ENCODE measurements around the gene CARD8.
"Not testable (repeated sequence)": the region's sequence is repeated elsewhere in the genome, so short reads cannot be mapped to it uniquely, and the experiment has no call there.

The CARD8 gene, protein sequence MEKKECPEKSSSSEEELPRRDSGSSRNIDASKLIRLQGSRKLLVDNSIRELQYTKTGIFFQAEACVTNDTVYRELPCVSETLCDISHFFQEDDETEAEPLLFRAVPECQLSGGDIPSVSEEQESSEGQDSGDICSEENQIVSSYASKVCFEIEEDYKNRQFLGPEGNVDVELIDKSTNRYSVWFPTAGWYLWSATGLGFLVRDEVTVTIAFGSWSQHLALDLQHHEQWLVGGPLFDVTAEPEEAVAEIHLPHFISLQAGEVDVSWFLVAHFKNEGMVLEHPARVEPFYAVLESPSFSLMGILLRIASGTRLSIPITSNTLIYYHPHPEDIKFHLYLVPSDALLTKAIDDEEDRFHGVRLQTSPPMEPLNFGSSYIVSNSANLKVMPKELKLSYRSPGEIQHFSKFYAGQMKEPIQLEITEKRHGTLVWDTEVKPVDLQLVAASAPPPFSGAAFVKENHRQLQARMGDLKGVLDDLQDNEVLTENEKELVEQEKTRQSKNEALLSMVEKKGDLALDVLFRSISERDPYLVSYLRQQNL

DNA sequence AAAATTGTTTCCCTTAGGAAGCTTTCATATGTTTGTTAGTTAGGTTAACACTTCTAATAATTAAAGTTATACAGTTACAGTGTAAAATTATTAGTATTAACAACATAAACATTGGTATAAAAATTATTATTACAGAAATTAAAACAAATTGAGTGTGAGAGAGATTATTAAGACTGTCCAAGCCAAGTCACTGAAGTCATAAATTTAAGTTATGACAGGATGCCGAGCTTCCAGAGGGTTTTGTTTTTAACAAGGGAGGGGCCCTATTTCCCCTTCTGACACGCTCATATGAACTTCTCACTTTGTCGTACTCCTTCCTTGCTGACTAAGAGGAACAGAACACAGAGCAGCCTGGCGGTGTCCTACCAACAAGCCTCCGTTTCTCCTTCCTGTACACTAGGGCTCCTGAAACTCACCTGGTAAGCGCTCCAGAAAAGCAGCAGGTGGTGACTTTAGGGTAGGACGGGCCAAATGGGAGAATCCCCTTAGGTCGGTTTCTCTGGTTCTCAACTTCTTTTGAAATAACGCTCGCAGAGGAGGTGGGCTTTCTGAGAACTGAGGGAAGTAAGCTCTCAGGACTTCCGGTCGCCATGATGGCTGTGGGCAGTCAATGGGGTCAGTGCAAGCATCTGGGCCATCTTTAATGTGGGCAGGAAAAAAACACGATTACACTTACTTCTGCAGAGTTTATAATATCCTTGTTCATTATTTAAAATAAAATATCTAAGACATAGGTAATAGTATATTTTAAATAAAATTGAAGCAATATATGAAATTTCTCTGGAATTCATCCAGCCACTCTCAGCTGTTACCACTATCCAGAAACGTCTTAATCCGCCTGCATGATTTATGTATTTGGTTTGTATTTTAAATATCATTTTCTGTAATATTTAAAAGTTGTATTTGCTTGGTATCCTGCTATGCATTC is at the start of gene CARD8:
Gene CARD8 (minus strand): TSS at position 537 of the 928 bp plus-strand sequence. CDS start 14,892 bp downstream, outside the sequence.
- DNase-seq (ENCODE audit: low read depth), result peak; percentile 72

DNA sequence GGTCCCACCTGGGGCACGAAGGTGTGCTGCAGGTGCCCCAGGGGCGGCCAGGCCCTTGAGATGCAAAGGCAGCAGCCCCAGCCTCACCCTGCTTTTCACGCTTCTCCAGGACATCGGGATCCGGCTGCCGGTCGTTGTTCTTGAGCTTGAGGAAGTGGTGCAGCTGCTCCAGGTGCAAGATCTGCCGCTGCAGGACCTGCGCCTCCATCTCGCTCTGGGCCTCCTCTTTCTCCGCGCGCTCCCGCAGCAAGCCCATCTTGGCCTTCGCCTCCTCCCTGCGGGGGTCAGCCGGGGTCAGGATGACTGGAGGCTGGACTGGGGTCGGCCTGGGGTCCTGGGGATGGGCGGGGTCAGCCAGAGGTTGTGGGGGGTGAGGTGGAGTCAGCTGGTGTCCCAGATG is 48.2 kb upstream of the CARD8 start:
- no peak for DNase-seq (ENCODE audit: low read depth)

DNA sequence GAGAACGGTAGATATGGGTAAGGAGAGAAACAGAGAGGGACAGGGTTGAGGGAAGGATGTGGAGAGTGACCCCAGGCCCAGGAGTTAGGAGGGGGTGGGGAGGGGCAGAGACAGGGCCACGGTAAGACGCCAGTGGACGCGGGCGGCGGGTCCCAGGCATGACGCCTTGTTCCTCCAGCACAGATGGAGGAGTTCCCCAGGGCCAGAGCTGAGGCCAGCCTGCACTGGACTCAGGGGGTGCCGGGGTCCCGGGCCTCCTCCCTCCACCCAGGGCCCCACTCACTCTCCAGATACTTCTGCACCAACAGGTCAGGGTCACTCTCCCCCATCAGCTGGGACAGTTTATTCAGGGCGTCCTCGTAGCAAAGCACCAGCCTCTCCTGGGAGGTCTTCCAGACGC is 47.7 kb upstream of the CARD8 start:
- no peak for DNase-seq (ENCODE audit: low read depth)

DNA sequence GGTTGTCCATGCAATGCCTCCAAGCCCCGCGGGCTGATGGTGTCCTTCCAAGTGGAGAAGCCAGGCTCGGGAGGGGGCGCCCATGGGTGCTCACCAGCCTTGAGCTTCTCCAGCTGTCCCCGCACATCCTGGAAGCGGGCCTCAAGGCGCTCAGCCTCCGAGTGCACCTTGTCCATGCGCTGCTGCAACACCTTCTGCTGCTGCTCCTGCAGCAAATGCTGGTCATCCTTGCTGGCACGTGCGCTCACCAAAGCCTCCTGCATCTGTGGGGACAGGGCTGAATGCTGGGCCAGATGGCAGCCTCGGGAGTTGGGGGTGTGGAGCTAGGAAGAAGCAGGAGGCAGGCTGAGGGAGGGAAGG is 46.9 kb upstream of the CARD8 start:
- DNase-seq (ENCODE audit: low read depth), result no peak

DNA sequence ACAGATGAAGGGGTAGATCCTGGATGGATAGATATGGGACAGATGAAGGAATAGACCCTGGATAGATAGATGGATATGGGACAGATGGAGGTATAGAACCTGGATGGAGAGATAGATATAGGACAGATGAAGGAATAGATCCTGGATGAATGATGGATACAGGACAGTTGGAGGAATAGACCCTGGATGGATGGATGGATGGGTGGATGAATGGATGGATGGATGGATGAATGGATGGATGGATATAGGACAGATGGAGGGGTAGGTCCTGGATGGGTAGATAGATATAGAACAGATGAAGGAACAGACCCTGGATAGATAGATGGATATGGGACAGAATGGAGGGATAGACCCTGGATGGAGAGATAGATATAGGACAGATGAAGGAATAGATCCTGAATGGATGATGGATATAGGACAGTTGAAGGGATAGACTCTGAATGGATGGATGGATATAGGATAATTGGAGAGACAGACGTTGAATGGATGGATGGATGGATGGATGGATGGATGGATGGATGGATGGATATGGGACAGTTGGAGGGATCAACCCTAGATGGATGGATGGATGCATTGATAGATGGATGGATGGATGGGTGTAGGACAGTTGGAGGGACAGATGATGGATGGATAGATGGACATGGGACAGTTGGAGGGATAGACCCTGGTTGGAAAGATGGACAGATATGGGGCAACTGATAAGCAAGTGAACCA is 46.3 kb upstream of the CARD8 start:
- no peak for DNase-seq (ENCODE audit: low read depth)

DNA sequence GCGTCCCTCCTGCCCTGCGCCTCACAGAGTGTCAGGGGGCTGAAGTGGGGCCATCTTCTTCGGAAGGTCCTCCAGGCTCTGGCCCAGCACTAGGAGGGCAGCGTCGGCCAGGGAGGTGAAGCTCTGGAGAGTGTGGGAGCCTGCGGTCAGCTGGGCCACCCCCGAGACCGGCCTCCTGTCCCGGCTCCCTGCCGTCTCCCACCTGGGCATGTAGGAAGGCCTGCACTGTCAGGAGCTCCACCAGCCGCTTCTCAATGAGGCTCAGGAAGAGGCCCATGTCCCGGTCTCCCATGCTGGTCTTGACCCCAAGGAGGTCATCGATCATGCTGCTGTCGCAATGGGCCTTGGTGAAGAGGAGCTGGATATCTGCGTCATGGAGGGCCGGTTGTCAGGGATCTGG is 42.3 kb upstream of the CARD8 start:
- no peak for DNase-seq (ENCODE audit: low read depth)

DNA sequence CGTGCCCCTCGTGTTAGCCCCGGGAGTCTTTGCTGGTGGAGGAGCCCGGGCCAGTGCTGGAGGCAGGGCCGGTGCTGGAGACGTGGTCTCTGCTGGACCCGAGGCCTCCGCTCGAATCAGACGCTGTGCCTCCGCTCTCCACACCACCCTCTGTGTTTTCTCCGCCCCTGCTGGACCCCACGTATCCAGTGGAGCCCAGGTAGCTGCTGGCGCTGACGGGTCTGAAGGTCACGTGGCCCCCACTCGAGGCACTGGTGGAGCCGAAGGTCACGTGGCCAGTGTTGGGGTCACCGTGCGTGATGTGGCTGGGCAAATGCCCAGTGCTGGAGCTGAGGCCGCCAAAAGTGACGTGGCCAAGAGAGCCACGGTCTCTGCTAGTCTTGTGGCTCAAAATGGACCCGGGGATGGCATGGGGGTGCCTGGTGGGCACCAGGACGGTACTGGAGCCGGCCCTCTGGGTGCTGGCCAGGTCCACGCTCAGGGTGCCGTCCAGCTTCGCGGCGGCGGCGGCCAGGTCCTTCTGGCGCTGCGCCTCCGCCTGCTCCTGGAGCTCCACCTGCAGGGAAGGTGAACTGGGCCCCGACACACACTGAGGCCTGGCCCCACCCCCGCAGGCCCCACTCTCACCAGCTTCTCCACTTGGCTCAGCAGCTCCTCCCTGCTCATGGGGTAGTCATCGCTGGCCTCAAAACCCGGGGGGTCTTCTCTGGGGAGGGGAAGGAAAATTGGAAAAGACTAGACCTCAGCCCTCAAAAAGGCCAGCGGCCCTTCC is 41.4 kb upstream of the CARD8 start:
- DNase-seq (ENCODE audit: low read depth), result no peak

DNA sequence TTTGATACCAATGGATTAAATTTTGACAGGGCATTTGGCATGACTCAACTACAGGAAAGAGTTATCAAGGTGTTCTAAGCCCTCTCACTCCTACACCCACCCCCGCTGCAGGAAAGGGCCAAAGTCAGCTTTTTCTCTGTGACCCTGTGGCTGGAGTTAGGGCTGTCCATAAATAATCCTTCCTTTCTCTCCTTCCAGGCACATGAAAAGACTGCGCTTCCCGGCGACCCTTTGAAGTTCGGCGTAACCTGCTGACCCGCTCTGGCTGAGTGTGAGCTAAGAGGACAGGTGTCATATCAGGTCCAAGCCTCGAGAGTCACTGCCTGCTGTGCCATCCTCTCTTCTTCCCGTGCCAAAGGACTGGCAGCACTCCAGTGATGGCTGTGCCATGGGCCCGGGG is 39.7 kb upstream of the CARD8 start:
- DNase-seq (ENCODE audit: low read depth), result no peak

DNA sequence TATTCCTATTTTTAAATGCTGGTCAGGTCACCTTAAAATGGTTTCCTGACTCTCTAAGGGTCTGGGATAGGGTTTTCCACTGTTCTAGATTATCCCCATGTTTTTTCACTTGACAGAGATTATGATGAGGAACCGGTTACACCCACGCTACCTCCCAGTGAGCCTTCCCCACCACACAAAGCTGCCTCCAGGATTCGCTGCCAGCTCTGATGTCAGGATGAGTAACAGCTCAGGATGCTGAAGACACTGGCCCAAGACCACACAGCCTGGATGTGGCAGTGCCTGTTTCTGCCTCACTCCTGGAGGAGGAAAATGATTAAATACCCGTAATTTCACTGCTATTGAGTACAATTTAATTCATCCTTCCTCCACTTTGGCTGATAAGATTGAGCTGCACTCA is 37.1 kb upstream of the CARD8 start:
- DNase-seq (ENCODE audit: low read depth), result no peak

DNA sequence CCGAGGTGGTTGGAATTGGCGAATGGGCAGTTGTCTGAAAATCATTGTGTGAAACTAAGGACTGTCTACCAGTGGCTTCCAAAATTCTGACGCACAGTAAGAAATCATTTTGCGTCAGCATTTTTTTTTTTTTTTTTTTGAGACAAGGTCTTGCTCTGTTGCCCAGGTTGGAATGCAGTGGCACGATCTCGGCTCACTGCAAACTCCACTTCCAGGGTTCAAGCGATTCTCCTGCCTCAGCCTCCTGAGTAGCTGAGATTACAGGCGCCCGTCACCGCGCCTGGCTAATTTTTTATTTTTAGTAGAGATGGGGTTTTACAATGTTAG is 35.7 kb upstream of the CARD8 start:
- not testable (repeated sequence) for DNase-seq (ENCODE audit: low read depth)

DNA sequence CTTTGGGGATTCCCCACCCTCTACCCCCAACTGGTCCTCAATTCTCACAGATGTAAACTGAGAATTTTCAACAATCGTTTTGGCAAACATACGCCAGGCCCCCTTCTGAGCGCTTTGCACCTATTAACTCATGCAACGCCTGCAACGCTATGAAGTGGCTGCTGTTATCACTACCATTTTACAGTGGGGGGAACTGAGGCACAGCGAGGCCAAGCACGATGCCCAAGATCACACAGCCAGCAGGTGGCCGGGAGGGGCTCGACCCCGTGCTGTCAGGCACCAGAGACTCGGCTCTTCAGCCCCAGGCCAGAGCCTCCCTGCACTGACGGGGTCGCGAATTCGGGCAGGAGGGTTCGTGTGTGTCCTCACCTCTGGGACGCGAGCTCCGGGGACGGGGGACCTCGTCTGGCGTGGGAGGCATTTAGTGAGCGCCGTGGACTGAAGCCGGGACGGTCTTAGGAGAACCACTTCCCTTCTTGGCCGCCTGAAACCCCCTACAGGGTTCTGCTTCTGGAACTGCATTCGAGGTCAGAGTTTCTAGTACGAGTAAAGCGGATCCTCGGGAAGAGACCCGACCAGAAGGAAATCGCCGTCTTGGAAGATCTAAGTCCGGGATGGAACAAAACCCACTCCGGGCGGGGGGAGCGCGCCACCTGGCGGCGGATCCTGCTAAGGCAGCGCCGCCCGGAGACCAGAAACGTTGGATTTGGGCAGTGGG is 35.2 kb upstream of the CARD8 start:
- peak; percentile 53 for DNase-seq (ENCODE audit: low read depth)

DNA sequence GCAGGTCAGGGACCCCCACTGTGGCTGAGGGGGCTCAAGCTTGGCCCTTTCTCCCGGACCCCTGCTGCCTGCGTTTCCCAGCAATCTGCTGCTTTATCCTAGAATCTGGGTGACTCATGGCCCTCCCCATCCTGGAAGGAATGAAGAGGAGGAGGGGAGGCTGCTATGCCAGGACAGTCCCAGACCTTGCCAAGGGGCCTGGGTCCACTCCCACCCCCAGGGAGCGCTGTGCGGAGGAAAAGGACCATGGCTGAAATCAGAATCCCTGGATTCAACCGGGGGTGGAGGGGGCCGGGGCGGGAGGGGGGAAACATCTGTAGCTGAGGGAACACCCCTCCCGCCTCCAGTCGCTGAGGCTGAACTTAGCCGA is 34.7 kb upstream of the CARD8 start:
- no peak for DNase-seq (ENCODE audit: low read depth)

DNA sequence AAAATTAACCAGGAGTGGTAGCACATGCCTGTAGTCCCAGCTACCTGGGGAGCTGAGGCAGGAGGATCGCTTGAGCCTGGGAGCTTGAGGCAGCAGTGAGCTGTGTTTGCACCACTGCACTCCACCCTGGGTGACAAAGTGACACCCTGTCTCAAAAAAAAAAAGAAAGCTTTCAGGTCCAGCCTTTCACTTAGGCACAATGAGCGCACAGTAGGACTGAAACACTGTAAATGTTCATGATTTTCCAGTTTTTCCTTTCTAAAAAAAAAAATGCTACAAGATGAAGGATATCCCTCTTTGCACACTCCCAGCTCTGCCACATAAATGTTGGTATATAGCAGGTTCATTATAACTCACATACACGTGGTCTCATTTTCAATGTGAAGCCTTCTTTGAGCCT is 32.0 kb upstream of the CARD8 start:
- no peak for DNase-seq (ENCODE audit: low read depth)

DNA sequence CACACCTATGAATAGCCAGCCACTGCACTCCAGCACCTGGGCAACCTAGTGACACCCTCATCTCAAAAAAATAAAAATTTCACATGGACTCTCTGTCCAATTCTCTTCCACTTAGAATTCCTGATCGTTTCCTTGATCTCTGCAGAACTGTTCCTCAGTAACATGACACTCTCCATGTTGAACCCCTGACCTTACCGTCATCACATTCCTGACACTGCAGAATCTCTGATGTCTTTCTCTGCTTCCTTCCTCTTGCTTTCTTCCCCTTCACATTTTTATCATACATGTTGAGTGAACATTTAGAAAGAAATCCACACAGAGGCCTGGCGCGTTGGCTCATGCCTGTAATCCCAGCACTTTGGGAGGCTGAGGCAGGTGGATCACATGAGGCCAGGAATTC is 29.2 kb upstream of the CARD8 start:
- DNase-seq (ENCODE audit: low read depth), result no peak

DNA sequence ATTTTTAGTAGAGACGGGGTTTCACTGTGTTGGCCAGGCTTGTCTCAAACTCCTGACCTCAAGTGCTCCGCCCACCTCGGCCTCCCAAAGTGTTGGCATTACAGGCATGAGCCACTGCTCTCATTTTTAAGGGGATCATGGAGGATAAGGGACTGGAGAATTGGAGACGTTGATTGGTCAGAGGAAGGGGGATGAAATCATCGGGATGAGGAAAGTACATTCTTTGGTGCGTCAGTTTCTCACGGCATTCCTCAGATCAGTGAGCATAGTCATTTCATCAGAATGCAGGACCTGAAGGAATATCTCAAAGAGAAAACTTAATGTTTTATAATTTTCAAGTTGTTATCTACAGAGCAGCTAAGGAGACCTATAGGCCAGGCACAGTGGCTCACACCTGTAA is 28.2 kb upstream of the CARD8 start:
- DNase-seq (ENCODE audit: low read depth), result no peak

DNA sequence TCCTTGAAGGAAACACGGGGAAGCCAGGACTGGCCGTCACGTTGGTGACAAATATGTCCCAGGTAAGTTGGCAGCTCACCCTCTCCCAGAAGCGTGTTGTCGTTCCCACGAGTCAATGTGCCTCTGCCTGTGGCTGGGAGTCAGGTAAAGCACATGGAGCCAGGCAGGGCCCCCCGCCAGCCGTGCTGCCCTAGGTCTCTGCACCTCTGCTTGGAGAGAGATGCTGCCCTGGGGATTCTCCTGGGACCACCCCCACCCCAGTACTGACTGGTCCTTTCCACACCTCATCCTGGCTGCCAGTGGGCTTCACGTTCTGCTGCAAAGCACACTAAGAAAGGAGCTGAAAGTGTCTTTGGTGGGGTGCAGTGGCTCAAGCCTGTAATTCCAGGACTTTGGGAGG is 24.0 kb upstream of the CARD8 start:
- DNase-seq (ENCODE audit: low read depth), result no peak

DNA sequence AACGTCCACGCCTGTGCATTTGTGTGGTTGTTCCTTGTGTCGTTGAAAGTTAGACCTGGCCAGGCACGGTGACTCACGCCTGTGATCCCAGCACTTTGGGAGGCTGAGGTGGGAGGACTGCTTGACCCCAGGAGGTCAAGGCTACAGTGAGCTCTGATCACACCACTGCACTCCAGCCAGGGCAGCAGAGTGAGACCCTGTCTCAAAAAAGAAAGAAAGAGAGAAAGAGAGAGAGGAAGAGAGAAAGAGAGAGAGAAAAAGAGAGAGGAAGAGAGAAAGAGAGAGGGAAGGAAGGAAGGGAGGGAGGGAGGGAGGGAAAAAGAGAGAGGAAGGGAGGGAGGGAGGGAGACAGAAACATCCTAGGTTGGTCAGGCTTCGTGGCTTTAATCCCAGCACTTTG is 19.2 kb upstream of the CARD8 start:
- DNase-seq (ENCODE audit: low read depth), result no peak

DNA sequence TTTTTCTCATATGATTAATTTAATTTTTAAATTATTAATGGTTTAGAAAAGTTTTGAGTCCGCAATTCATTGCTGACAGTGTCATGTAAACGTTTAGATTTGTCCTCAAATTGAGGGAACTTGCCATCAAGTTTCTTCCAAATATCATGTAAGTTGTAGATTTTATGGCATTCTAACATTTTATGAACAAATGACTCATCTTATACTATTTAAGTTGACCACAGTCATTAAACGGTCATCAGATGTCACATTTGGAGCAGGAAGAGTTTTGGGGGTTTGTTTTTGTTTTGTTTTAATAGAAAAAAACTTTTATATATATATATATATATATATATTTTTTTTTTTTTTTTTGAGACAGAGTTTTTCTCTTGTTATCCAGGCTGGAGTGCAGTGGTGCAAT is 18.5 kb upstream of the CARD8 start:
- DNase-seq (ENCODE audit: low read depth), result no peak

DNA sequence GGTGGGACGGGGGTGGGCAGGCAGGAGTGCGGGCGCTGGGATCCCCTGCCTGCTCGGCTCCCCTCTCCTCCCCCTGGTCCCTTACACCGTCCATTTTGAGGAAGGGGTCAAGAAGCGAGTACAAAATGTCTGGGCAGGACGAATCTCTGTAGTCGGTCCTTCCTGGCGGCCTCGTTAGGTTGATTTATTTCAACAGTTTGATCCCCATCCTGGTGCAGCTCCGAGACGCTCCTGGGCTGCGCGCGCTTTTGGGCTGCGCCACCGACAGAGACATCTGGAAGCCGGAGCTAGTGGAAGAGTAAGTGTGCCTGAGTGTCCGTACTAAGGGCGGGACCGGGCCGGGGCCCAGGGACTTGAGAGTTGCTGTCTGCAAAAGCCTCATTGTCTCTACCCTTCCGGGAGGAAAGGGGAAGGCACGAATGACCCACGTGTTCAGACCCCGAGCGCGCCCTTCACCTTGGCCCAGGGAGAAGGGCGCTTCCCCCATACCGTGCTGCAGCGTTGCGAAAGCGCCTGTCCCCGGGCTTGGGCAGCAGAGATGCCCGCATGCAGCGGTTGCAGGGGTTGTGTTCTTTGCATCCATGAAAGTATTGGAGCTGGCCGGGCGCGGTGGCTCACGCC is 15.9 kb upstream of the CARD8 start:
- no peak for DNase-seq (ENCODE audit: low read depth)

DNA sequence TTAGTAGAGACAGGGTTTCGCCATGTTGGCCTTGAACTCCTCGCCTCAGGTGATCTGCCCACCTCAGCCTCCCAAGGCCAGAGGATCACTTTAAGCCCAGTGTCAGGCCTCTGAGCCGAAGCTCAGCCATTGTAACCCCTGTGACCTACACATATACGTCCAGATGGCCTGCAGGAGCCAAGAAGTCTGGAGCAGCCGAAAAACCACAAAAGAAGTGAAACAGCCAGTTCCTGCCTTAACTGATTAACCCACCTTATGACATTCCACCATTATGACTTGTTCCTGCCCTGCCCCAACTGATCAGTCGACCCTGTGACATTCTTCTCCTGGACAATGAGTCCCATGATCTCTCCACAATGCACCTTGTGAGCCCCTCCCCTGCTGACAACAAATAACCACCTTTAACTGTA is 13.9 kb upstream of the CARD8 start:
- DNase-seq (ENCODE audit: low read depth), result not testable (repeated sequence)

DNA sequence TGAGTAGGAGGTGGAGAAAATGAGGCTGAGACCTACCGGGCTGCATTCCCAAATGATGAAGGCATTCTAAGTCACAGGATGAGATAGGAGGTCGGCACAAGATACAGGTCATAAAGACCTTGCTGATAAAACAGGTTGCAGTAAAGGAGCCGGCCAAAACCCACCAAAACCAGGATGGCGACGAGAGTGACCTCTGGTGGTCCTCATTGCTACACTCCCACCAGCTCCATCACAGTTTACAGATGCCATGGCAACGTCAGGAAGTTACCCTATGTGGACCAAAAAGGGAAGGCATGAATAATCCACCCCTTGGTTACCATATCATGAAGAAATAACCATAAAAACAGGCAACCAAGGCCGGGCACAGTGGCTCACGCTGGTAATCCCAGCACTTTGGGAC is 9.6 kb upstream of the CARD8 start:
- not testable (repeated sequence) for DNase-seq (ENCODE audit: low read depth)

All from activated T-cell treated with anti-CD3 and anti-CD28 coated beads for 48 hours (primary cell).